Transverse colon (tissue), 4 donors: ENCODE measurements around the gene TUT4. TPM values are rescaled to one million over a fixed set of nuclear protein-coding genes. Genes with fewer than 3 reads are reported as not detected.

Source experiments
- DNase-seq: peaks from one replicate; pipeline ENCODE4 v3.0.0-alpha.2; 2019
- H3K27ac ChIP-seq, 4 donors: fragments of 200-600 bp; sonication (generic); 2 replicates each; pipeline ENCODE4 v1.5.1; 2016 to 2018; ENCODE audit warnings: inconsistent platforms in 4 of 4
- H3K27me3 ChIP-seq: fragments of 200-600 bp; sonication (generic); 2 replicates; pipeline ENCODE4 v1.5.1; 2017; ENCODE audit warnings: inconsistent platforms
- H3K36me3 ChIP-seq, 4 donors: fragments of 200-600 bp; sonication (generic); 2 replicates each; pipeline ENCODE4 v1.5.1; 2017 to 2019; ENCODE audit warnings: inconsistent platforms in 4 of 4
- H3K4me1 ChIP-seq, 4 donors: fragments of 200-600 bp; sonication (generic); 2 replicates each; pipeline ENCODE4 v1.5.1; 2017 to 2020; ENCODE audit warnings: inconsistent platforms in 4 of 4
- H3K4me3 ChIP-seq, 4 donors: fragments of 200-600 bp; sonication (generic); 1 replicate in 1 of 4; 2 replicates in 3 of 4; pipeline versions ENCODE4 v1.5.1 to v1.6.1; 2017 to 2019; ENCODE audit warnings: inconsistent platforms in 4 of 4
- H3K9me3 ChIP-seq, 2 donors: fragments of 200-600 bp; sonication (generic); 2 replicates each; pipeline ENCODE4 v1.5.1; 2017 to 2019; ENCODE audit warnings: inconsistent platforms in 2 of 2
- CTCF ChIP-seq, 5 experiments: fragments of 200-600 bp in 3 of 5; fragments of 450-650 bp in 2 of 5; sonication (generic) in 3 of 5; IDR thresholded peaks; 1 replicate in 2 of 5; 2 replicates in 3 of 5; pipeline ENCODE4 v1.5.1; 2016 to 2017; ENCODE audit warnings: antibody characterized with exemption in 5 of 5, inconsistent platforms in 3 of 5, mild to moderate bottlenecking in 2 of 5, moderate library complexity in 1 of 5
- EP300 ChIP-seq: sonication (generic); formaldehyde crosslinking; IDR thresholded peaks from one replicate; pipeline ENCODE4 v1.6.1; 2017; ENCODE audit warnings: antibody characterized with exemption, low read depth
- POLR2A ChIP-seq: fragments of 450-650 bp; IDR thresholded peaks from one replicate; pipeline ENCODE4 v1.6.1; 2016; ENCODE audit warnings: antibody characterized with exemption, mild to moderate bottlenecking, moderate library complexity
- POLR2AphosphoS5 ChIP-seq, 3 donors: sonication (generic); formaldehyde crosslinking; IDR thresholded peaks; one replicate each; pipeline ENCODE4 v1.6.1; 2016; ENCODE audit warnings: antibody characterized with exemption in 3 of 3
- WGBS, 2 donors: methylation state at CpG; one replicate each; pipeline ENCODE4 v1.1.5; 2018; ENCODE audit warnings: low coverage in 1 of 2; 5-methylcytosine and 5-hydroxymethylcytosine counted together
- in situ Hi-C, 4 donors: fragments of 200-750 bp; cut with MboI; loops; one replicate each; pipeline versions ENCODE4 v1.15.0 to v1.15.1; 2017; ENCODE audit warnings: low sequenced_read_pairs in 3 of 4, low pct_ligation_motif_present in 1 of 4, low pct_unique_long_range_greater_than_20kb in 1 of 4
- intact Hi-C: fragments of 100-400 bp; cut with DNase I; formaldehyde crosslinking; loops from one replicate; pipeline ENCODE4 v1.15.1; 2023; ENCODE audit warnings: low total_unique reads
- total RNA-seq, 4 donors: library from RNA; depleted of rRNA; stranded (reverse); fragments of >200 nt; gene quantifications; one replicate each; pipeline ENCODE4 v1.1.0, GENCODE V29; 2016

Gene TUT4
- total RNA-seq, 4 donors from 2014 or later, result 12.3 to 55.3 (median 27.4) TPM

DNA sequence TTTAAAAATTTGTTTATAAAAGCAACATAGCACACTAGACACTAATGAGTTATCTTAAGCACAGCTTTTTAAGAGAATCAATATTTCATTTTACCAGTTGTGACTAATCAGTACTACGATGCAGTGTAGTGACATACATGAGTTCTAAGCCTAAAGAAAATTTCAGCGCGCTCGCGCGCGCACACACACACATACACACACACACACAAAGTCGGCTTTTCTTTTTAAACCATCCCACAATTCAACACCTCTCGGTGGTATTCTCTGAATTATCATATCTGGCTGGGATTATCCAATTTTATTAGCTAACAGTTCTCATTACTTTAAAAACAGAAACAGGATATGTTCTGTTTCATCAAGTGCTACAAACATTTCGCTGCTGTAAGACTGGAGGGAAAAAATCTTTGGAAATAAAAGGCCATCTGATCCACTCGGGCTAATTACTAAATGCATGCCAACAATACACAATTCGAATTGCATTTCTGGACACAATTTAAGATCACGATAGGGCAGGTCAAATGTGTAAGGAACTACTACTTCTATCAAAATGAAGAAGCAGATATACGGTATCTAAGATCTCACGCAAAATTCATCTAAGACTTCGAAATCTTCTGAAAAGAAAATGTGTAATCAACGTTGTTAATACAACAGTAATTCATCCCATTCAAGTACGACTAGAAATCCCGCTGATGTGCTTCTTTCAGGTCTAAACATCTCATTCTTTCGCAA, 1.2 kb downstream of the TUT4 start:
- Histone ChIP-seq H3K4me3 (peak overlapping the region; percentile 77 to 95 (median 86)), H3K9me3 (no peaks in the 10 kb centered on the region), H3K36me3 (no peaks in the 10 kb centered on the region), H3K27ac (peak overlapping the region; percentile 88 to 95 (median 94)), H3K4me1 (peaks cover 0 to 31% (median 17%) of the 10 kb centered on the region in 4 donors), H3K27me3 (no peaks in the 10 kb centered on the region)
- TF ChIP-seq CTCF (IDR thresholded peaks at IDR 0.05), result no peak
- TF ChIP-seq POLR2AphosphoS5 (IDR thresholded peaks at IDR 0.05), result no peak
- no peak for TF ChIP-seq EP300
- no peak for TF ChIP-seq POLR2A
- peak; percentile 17 for DNase-seq
- intact Hi-C loops, result no loop called here
- 2 to 3% methylated on average over 20 of the region's 20 CpGs for whole genome bisulfite sequencing, 2 donors
- in situ Hi-C loops, result no loop called here

GRCh38 chr1:52550447-52550846, 2.4 kb downstream of the TUT4 start:
- intact Hi-C loops, result no loop called here
- in situ Hi-C loops, result no loop called here

GRCh38 chr1:52549267-52549666, 3.6 kb downstream of the TUT4 start:
- Histone ChIP-seq H3K4me1 (peaks cover 0 to 24% (median 14%) of the 10 kb centered on the region in 4 donors), H3K36me3 (no peaks in the 10 kb centered on the region), H3K27ac (no peak overlapping the region), H3K27me3 (no peaks in the 10 kb centered on the region), H3K9me3 (no peaks in the 10 kb centered on the region), H3K4me3 (no peak overlapping the region)
- in situ Hi-C loops (no loop called here), intact Hi-C loops (no loop called here)
- no peak for DNase-seq
- TF ChIP-seq EP300 (no peak), POLR2AphosphoS5 (IDR thresholded peaks at IDR 0.05) (no peak), POLR2A (no peak), CTCF (IDR thresholded peaks at IDR 0.05) (no peak)

More at GRCh38 chr1:52550447-52550846, 2.4 kb downstream of the TUT4 start:
- peak; percentile 17 for DNase-seq
- Histone ChIP-seq H3K27me3 (no peaks in the 10 kb centered on the region), H3K4me1 (peaks cover 0 to 31% (median 17%) of the 10 kb centered on the region in 4 donors), H3K9me3 (no peaks in the 10 kb centered on the region), H3K36me3 (no peaks in the 10 kb centered on the region), H3K4me3 (no peak overlapping the region), H3K27ac (no peak overlapping the region)
- TF ChIP-seq POLR2AphosphoS5 (IDR thresholded peaks at IDR 0.05), result no peak
- TF ChIP-seq CTCF (IDR thresholded peaks at IDR 0.05), result no peak
- TF ChIP-seq EP300, result no peak
- no peak for TF ChIP-seq POLR2A
- WGBS, 2 donors, result 69 to 76% methylated on average over 7 of the region's 7 CpGs

DNA sequence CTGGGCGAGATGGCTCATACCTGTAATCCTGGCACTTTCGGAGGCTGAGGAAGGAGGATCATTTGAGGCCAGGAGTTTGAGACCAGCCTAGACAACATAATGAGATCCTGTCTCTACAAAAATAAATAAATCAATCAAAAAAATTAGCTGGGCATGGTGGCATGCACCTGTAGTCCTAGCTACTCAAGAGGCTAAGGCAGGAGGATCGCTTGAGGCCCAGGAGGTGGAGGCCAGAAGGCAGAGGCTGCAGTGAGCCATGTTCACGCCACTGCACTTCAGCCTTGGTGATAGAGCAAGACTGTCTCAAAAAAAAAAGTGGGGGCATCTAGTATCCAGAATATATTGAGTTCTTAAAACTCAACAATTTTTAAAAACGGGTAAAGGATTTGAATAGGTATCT, 6.0 kb downstream of the TUT4 start:
- intact Hi-C loops (no loop called here), in situ Hi-C loops (no loop called here)
- Histone ChIP-seq H3K27ac (no peak overlapping the region), H3K27me3 (no peaks in the 10 kb centered on the region), H3K36me3 (no peaks in the 10 kb centered on the region), H3K4me1 (peaks cover 0 to 17% (median 7%) of the 10 kb centered on the region in 4 donors), H3K4me3 (no peak overlapping the region), H3K9me3 (peaks cover 11 to 20% of the 10 kb centered on the region in 2 donors)
- no peak for TF ChIP-seq POLR2A
- TF ChIP-seq CTCF (IDR thresholded peaks at IDR 0.05), result no peak
- no peak for TF ChIP-seq POLR2AphosphoS5 (IDR thresholded peaks at IDR 0.05)
- TF ChIP-seq EP300, result no peak
- no peak for DNase-seq
- WGBS, 2 donors, result 94 to 97% methylated on average over 4 to 5 of the region's 5 CpGs
